SK-N-MC (cell line): ENCODE measurements around the gene BCAS1.

Source experiments
- DNase-seq: peaks from one replicate; pipeline ENCODE4 v3.0.0-alpha.2; 2011; ENCODE audit warnings: low read depth, low spot score
- H3K27ac ChIP-seq: fragments of 200-600 bp; sonication (generic); 2 replicates; pipeline ENCODE4 v1.5.1; 2016; ENCODE audit warnings: mixed run types
- H3K36me3 ChIP-seq: fragments of 200-600 bp; sonication (generic); 2 replicates; pipeline ENCODE4 v1.6.1; 2017; ENCODE audit warnings: antibody characterized with exemption, low read length, mixed read lengths; ENCODE audit not compliant: insufficient read depth
- H3K4me3 ChIP-seq: fragments of 200-600 bp; sonication (generic); 2 replicates; pipeline ENCODE4 v1.5.1; 2016
- H3K9ac ChIP-seq: fragments of 200-600 bp; sonication (generic); 2 replicates; pipeline ENCODE4 v1.8.0; 2017; ENCODE audit warnings: mixed run types, mixed read lengths; ENCODE audit not compliant: insufficient read length
- H3K9me3 ChIP-seq: fragments of 200-600 bp; sonication (generic); 2 replicates; pipeline ENCODE4 v1.6.1; 2017; ENCODE audit warnings: low read depth, mild to moderate bottlenecking, antibody characterized with exemption, low read length, moderate library complexity, mixed read lengths
- EZH2 ChIP-seq: fragments of 200-600 bp; sonication (generic); IDR thresholded peaks from one replicate; pipeline ENCODE4 v1.6.1; 2017; ENCODE audit warnings: antibody characterized with exemption
- FOXP2 ChIP-seq: optimal IDR thresholded peaks from 2 replicates; pipeline ENCODE3; 2011; ENCODE audit warnings: mild to moderate bottlenecking, moderate library complexity; ENCODE audit not compliant: insufficient read depth; ENCODE audit errors: extremely low read length, control extremely low read depth
- POLR2AphosphoS5 ChIP-seq: IDR thresholded peaks from 2 replicates; pipeline ENCODE4 v1.6.1; 2012; ENCODE audit warnings: mild to moderate bottlenecking, low read depth, low read length, borderline replicate concordance

BCAS1 gene

GRCh38 chr20:53895385-53895755, 175.0 kb downstream of the BCAS1 start:
- no peak overlapping the region for H3K9ac ChIP-seq
- TF ChIP-seq EZH2 (no peak), POLR2AphosphoS5 (no peak), FOXP2 (no peak)
- no peaks in the 10 kb centered on the region for H3K36me3 ChIP-seq
- H3K9me3 ChIP-seq = no peaks in the 10 kb centered on the region
- no peak overlapping the region for H3K4me3 ChIP-seq
- no peak for DNase-seq
- H3K27ac ChIP-seq = no peak overlapping the region

GRCh38 chr20:53894707-53895384, 175.5 kb downstream of the BCAS1 start:
- Histone ChIP-seq H3K36me3 (no peaks in the 10 kb centered on the region), H3K9me3 (no peaks in the 10 kb centered on the region), H3K27ac (no peak overlapping the region), H3K9ac (no peak overlapping the region), H3K4me3 (no peak overlapping the region)
- TF ChIP-seq POLR2AphosphoS5 = no peak
- TF ChIP-seq FOXP2 = no peak
- TF ChIP-seq EZH2 = no peak
- DNase-seq = no peak
